Loucy (cell line): ENCODE measurements around the gene APLNR.

Experiments used
- CTCF ChIP-seq: fragments of 200-600 bp; sonication (generic); conservative IDR thresholded peaks from 2 replicates; pipeline ENCODE4 v1.5.1; 2014; ENCODE audit warnings: mild to moderate bottlenecking, antibody characterized with exemption, low read length
- EZH2phosphoT487 ChIP-seq: fragments of 200-600 bp; IDR thresholded peaks from 2 replicates; pipeline ENCODE4 v1.6.1; 2018; ENCODE audit warnings: antibody characterized with exemption, mild to moderate bottlenecking, moderate library complexity, borderline replicate concordance

- no peak for TF ChIP-seq CTCF
- TF ChIP-seq EZH2phosphoT487 = no peak
These were observed 37.7 kb downstream of the APLNR start for GRCh38 chr11:57199330-57199729.
